HG03066 (cell line): ENCODE measurements around the gene GORAB.

Source experiments
- ATAC-seq: cut with Tn5 transposase; IDR thresholded peaks from one replicate; pipeline ENCODE4 v1.9.1; 2021; ENCODE audit warnings: low read depth; ENCODE audit not compliant: unreplicated experiment

The GORAB gene

GRCh38 chr1:170531758-170532657 lies at the start of gene GORAB:
GORAB (plus strand) TSS chr1:170532166; CDS start chr1:170532224, 58 bp downstream.
- ATAC-seq, result peak; percentile 97

GRCh38 chr1:170483051-170483450 lies 48.9 kb upstream of the GORAB start:
- ATAC-seq, result no peak

GRCh38 chr1:170487503-170487902 lies 44.5 kb upstream of the GORAB start:
- no peak for ATAC-seq

GRCh38 chr1:170491291-170491690 lies 40.7 kb upstream of the GORAB start:
- no peak for ATAC-seq

GRCh38 chr1:170494369-170494768 lies 37.6 kb upstream of the GORAB start:
- ATAC-seq, result no peak

GRCh38 chr1:170495006-170495405 lies 37.0 kb upstream of the GORAB start:
- ATAC-seq, result no peak

- ATAC-seq, result no peak
Measured at GRCh38 chr1:170498876-170499275, 33.1 kb upstream of the GORAB start.

GRCh38 chr1:170503665-170504064 lies 28.3 kb upstream of the GORAB start:
- ATAC-seq, result no peak

GRCh38 chr1:170510163-170510562 lies 21.8 kb upstream of the GORAB start:
- ATAC-seq, result no peak

- no peak for ATAC-seq
Measured at GRCh38 chr1:170511038-170511437, 20.9 kb upstream of the GORAB start.

- no peak for ATAC-seq
Measured at GRCh38 chr1:170513138-170513537, 18.8 kb upstream of the GORAB start.

- ATAC-seq, result no peak
Measured at GRCh38 chr1:170518185-170518834, 13.7 kb upstream of the GORAB start.

- no peak for ATAC-seq
Measured at GRCh38 chr1:170518965-170519364, 13.0 kb upstream of the GORAB start.

GRCh38 chr1:170520601-170521000 lies 11.4 kb upstream of the GORAB start:
- ATAC-seq, result no peak

GRCh38 chr1:170521818-170522217 lies 10.1 kb upstream of the GORAB start:
- ATAC-seq, result no peak

- ATAC-seq, result no peak
Measured at GRCh38 chr1:170530972-170531757, 801 bp upstream of the GORAB start.

GRCh38 chr1:170533298-170533697 lies 1.3 kb downstream of the GORAB start:
- ATAC-seq, result no peak

GRCh38 chr1:170534626-170535147 lies 2.7 kb downstream of the GORAB start:
- no peak for ATAC-seq

GRCh38 chr1:170535418-170535817 lies 3.5 kb downstream of the GORAB start:
- no peak for ATAC-seq

- no peak for ATAC-seq
Measured at GRCh38 chr1:170536924-170537551, 5.1 kb downstream of the GORAB start.
